ENCODE results near the gene ZBTB20.

ZBTB20 gene

GRCh38 chr3:114402838-114403237, 744.2 kb downstream of the ZBTB20 start:
- H3K4me3 ChIP-seq (ENCODE audit: low read depth, low read length) = no peak overlapping the region
- DNase-seq (ENCODE audit: low read depth) = no peak
- no peak for TF ChIP-seq CTCF (conservative IDR thresholded peaks at IDR 0.05; ENCODE audit: low read depth, low read length)

- no peak overlapping the region for H3K4me3 ChIP-seq (ENCODE audit: low read depth, low read length)
- DNase-seq (ENCODE audit: low read depth) = no peak
- TF ChIP-seq CTCF (conservative IDR thresholded peaks at IDR 0.05; ENCODE audit: low read depth, low read length) = no peak
These were observed 745.7 kb downstream of the ZBTB20 start for GRCh38 chr3:114401346-114401745.

- no peak overlapping the region for H3K4me3 ChIP-seq (ENCODE audit: low read depth, low read length)
- TF ChIP-seq CTCF (conservative IDR thresholded peaks at IDR 0.05; ENCODE audit: low read depth, low read length) = no peak
These were observed 746.7 kb downstream of the ZBTB20 start for GRCh38 chr3:114400371-114400770.

GRCh38 chr3:114394551-114394950, 752.5 kb downstream of the ZBTB20 start:
- no peak overlapping the region for H3K4me3 ChIP-seq (ENCODE audit: low read depth, low read length)
- DNase-seq (ENCODE audit: low read depth) = no peak
- no peak for TF ChIP-seq CTCF (conservative IDR thresholded peaks at IDR 0.05; ENCODE audit: low read depth, low read length)

More at GRCh38 chr3:114400371-114400770, 746.7 kb downstream of the ZBTB20 start:
- no peak for DNase-seq (ENCODE audit: low read depth)

- TF ChIP-seq CTCF (conservative IDR thresholded peaks at IDR 0.05; ENCODE audit: low read depth, low read length) = no peak
- H3K4me3 ChIP-seq (ENCODE audit: low read depth, low read length) = no peak overlapping the region
- no peak for DNase-seq (ENCODE audit: low read depth)
These were observed 753.6 kb downstream of the ZBTB20 start for GRCh38 chr3:114393367-114394072.

GRCh38 chr3:114392831-114393230, 754.3 kb downstream of the ZBTB20 start:
- TF ChIP-seq CTCF (conservative IDR thresholded peaks at IDR 0.05; ENCODE audit: low read depth, low read length) = no peak
- H3K4me3 ChIP-seq (ENCODE audit: low read depth, low read length) = no peak overlapping the region
- no peak for DNase-seq (ENCODE audit: low read depth)

- H3K4me3 ChIP-seq (ENCODE audit: low read depth, low read length) = no peak overlapping the region
- TF ChIP-seq CTCF (conservative IDR thresholded peaks at IDR 0.05; ENCODE audit: low read depth, low read length) = no peak
- no peak for DNase-seq (ENCODE audit: low read depth)
These were observed 757.9 kb downstream of the ZBTB20 start for GRCh38 chr3:114389156-114389555.
